ENCODE results near the gene PLP2.

The PLP2 gene

GRCh38 chrX:49211074-49211473 lies 39.4 kb downstream of the PLP2 start:
- no peak for TF ChIP-seq TAF1 (IDR thresholded peaks at IDR 0.05; ENCODE audit: borderline replicate concordance, insufficient read depth, low read length)
- TF ChIP-seq FOXP2 (optimal IDR thresholded peaks at IDR 0.05; ENCODE audit: borderline replicate concordance, extremely low read depth, extremely low read length, insufficient read depth): no peak
- no peak for TF ChIP-seq POLR2AphosphoS5 (IDR thresholded peaks at IDR 0.05; ENCODE audit: low read depth, low read length)
- TF ChIP-seq SIN3A (IDR thresholded peaks at IDR 0.05; ENCODE audit: borderline replicate concordance, insufficient read depth, low read length): no peak
- TF ChIP-seq, protein P1, sequence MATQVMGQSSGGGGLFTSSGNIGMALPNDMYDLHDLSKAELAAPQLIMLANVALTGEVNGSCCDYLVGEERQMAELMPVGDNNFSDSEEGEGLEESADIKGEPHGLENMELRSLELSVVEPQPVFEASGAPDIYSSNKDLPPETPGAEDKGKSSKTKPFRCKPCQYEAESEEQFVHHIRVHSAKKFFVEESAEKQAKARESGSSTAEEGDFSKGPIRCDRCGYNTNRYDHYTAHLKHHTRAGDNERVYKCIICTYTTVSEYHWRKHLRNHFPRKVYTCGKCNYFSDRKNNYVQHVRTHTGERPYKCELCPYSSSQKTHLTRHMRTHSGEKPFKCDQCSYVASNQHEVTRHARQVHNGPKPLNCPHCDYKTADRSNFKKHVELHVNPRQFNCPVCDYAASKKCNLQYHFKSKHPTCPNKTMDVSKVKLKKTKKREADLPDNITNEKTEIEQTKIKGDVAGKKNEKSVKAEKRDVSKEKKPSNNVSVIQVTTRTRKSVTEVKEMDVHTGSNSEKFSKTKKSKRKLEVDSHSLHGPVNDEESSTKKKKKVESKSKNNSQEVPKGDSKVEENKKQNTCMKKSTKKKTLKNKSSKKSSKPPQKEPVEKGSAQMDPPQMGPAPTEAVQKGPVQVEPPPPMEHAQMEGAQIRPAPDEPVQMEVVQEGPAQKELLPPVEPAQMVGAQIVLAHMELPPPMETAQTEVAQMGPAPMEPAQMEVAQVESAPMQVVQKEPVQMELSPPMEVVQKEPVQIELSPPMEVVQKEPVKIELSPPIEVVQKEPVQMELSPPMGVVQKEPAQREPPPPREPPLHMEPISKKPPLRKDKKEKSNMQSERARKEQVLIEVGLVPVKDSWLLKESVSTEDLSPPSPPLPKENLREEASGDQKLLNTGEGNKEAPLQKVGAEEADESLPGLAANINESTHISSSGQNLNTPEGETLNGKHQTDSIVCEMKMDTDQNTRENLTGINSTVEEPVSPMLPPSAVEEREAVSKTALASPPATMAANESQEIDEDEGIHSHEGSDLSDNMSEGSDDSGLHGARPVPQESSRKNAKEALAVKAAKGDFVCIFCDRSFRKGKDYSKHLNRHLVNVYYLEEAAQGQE (IDR thresholded peaks at IDR 0.05; ENCODE audit: insufficient read depth in 1 of 2, low read depth in 2 of 2, low read length in 2 of 2): no peak

DNA sequence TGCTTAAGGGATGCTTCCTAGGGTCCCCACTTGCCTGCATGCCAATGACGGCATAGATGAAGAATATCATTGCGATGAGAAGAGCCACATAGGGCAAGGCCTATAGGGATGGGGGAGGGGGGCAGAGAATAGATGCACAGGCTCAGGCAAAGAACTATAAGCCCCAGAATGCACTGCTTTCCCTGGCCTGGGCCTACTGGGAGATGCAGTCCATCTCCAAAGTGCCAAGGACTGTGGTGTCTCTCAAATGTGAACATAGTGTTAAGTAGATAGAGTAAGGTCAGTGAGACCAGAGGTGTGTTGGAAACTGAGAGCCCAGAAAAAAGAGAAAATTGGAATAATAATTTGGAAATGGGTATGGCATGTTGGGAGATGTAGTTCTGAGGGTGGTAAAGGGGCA lies 40.5 kb downstream of the PLP2 start:
- TF ChIP-seq POLR2AphosphoS5 (IDR thresholded peaks at IDR 0.05; ENCODE audit: low read depth, low read length) (no peak), SIN3A (IDR thresholded peaks at IDR 0.05; ENCODE audit: borderline replicate concordance, insufficient read depth, low read length) (no peak), TAF1 (IDR thresholded peaks at IDR 0.05; ENCODE audit: borderline replicate concordance, insufficient read depth, low read length) (no peak), FOXP2 (optimal IDR thresholded peaks at IDR 0.05; ENCODE audit: borderline replicate concordance, extremely low read depth, extremely low read length, insufficient read depth) (no peak)
- TF ChIP-seq, protein P1 (IDR thresholded peaks at IDR 0.05; ENCODE audit: insufficient read depth in 1 of 2, low read depth in 2 of 2, low read length in 2 of 2): no peak

- TF ChIP-seq FOXP2 (optimal IDR thresholded peaks at IDR 0.05; ENCODE audit: borderline replicate concordance, extremely low read depth, extremely low read length, insufficient read depth) (no peak), SIN3A (IDR thresholded peaks at IDR 0.05; ENCODE audit: borderline replicate concordance, insufficient read depth, low read length) (no peak), TAF1 (IDR thresholded peaks at IDR 0.05; ENCODE audit: borderline replicate concordance, insufficient read depth, low read length) (no peak), POLR2AphosphoS5 (IDR thresholded peaks at IDR 0.05; ENCODE audit: low read depth, low read length) (no peak)
- TF ChIP-seq, protein P1 (IDR thresholded peaks at IDR 0.05; ENCODE audit: insufficient read depth in 1 of 2, low read depth in 2 of 2, low read length in 2 of 2): no peak
Observed at GRCh38 chrX:49212861-49213260, 41.2 kb downstream of the PLP2 start.

DNA sequence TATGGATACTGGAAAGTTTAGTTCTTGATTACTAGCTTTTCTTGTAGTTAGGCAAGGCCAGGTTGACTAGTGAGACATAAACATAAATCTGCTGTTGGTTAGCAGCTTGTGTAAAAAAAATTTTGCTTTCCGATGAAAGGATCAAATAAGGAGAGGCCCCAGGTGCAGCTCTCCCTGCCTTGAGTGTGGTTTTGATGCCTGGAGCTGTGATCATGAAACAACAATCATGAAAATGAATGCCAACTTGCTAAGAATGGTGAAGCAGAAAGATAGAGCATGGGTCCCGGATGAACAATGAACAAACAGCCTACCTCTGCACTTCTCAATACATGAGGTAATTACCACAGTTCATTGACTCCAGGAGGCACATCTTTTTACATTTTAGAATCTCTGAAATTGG lies 42.7 kb downstream of the PLP2 start:
- no peak for TF ChIP-seq POLR2AphosphoS5 (IDR thresholded peaks at IDR 0.05; ENCODE audit: low read depth, low read length)
- TF ChIP-seq, protein P1 (IDR thresholded peaks at IDR 0.05; ENCODE audit: insufficient read depth in 1 of 2, low read depth in 2 of 2, low read length in 2 of 2): no peak
- no peak for TF ChIP-seq SIN3A (IDR thresholded peaks at IDR 0.05; ENCODE audit: borderline replicate concordance, insufficient read depth, low read length)
- no peak for TF ChIP-seq FOXP2 (optimal IDR thresholded peaks at IDR 0.05; ENCODE audit: borderline replicate concordance, extremely low read depth, extremely low read length, insufficient read depth)
- TF ChIP-seq TAF1 (IDR thresholded peaks at IDR 0.05; ENCODE audit: borderline replicate concordance, insufficient read depth, low read length): no peak

Measured in PFSK-1 (cell line).